ENCODE data around the gene SZT2. TPM values are rescaled to one million over a fixed set of nuclear protein-coding genes. Genes with fewer than 3 reads are reported as not detected.
"Not testable (repeated sequence)": the region's sequence is repeated elsewhere in the genome, so short reads cannot be mapped to it uniquely, and the experiment has no call there.

SZT2 gene
- total RNA-seq, 6 experiments from 2014 or later = 17.2 to 21.8 (median 21.3) TPM

DNA sequence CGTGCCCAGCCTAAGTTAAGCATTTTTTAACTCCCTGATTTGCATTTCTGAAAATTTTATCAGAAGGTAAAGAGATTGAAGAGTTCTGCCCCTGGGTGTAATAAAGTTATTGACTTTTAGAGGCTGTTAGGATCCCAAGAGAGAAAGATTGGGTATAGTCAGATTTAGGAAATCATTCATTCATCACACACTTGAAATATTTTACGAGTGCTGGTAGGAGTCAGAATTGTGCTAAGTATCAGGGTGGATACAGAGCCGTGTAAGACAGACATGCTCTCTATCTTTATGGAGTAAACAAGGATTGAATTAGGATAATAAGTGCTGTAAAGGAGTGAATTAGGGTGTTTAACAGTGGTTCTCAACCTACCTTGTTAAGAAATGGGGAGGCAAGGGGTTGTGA is 3.0 kb downstream of the SZT2 start:
- TF ChIP-seq, protein P1, sequence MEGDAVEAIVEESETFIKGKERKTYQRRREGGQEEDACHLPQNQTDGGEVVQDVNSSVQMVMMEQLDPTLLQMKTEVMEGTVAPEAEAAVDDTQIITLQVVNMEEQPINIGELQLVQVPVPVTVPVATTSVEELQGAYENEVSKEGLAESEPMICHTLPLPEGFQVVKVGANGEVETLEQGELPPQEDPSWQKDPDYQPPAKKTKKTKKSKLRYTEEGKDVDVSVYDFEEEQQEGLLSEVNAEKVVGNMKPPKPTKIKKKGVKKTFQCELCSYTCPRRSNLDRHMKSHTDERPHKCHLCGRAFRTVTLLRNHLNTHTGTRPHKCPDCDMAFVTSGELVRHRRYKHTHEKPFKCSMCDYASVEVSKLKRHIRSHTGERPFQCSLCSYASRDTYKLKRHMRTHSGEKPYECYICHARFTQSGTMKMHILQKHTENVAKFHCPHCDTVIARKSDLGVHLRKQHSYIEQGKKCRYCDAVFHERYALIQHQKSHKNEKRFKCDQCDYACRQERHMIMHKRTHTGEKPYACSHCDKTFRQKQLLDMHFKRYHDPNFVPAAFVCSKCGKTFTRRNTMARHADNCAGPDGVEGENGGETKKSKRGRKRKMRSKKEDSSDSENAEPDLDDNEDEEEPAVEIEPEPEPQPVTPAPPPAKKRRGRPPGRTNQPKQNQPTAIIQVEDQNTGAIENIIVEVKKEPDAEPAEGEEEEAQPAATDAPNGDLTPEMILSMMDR (IDR thresholded peaks at IDR 0.05) = no peak
- H3K4me3 Mint-ChIP-seq = no peak overlapping the region
- no peak overlapping the region for H3K27ac Mint-ChIP-seq
- no peaks in the 10 kb centered on the region for H3K9me3 Mint-ChIP-seq
- peaks cover 23% of the 10 kb centered on the region for H3K36me3 Mint-ChIP-seq (ENCODE audit: low read depth)
- no peak for DNase-seq
- H3K27me3 Mint-ChIP-seq (ENCODE audit: insufficient read depth) = peaks cover 4% of the 10 kb centered on the region
- H3K4me1 Mint-ChIP-seq (ENCODE audit: low read depth) = peaks cover 32% of the 10 kb centered on the region

DNA sequence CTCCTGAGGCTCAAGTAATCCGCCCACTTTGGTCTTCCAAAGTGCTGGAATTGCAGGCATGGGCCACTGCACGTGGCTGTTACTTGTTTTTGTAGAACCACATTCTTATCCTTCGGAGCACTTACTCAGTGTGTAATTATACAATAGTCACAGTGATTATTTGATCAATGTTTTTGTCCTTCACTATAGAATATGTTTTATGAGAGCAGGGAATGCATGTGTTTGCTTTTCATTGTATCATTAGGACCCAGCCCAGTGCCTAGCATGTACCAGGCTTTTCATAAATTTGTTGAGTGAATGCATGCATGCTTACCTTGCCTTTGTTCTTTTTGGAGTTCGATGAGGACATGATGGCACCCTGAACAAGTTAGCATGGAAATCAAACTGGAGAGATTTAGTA is 5.8 kb downstream of the SZT2 start:
- H3K27me3 Mint-ChIP-seq (ENCODE audit: insufficient read depth) = no peaks in the 10 kb centered on the region
- peaks cover 11% of the 10 kb centered on the region for H3K36me3 Mint-ChIP-seq (ENCODE audit: low read depth)
- TF ChIP-seq, protein P1 (IDR thresholded peaks at IDR 0.05) = no peak
- no peaks in the 10 kb centered on the region for H3K9me3 Mint-ChIP-seq
- no peak for DNase-seq
- H3K4me1 Mint-ChIP-seq (ENCODE audit: low read depth) = peaks cover 15% of the 10 kb centered on the region; the same call in 1 of the 2 replicates
- H3K4me3 Mint-ChIP-seq = no peak overlapping the region
- no peak overlapping the region for H3K27ac Mint-ChIP-seq

DNA sequence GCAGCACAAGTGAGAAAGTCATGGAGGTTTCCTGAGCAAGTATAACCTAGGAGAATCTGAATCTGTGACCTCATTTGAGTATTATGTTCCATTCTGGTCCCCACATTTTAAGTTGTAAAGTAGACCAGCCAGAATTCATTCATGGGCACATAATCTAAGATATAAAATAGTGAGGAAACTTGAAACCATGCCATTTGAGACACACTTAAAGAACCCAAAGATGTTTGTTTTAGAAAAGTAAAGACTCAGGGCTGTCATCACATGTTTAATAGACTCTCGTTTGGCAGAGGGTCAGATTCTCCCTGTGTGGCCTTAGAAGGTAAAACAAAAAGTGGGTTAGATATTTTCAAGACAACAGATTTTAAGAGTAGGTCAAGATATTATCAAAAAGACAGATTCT is 6.4 kb downstream of the SZT2 start:
- Mint-ChIP-seq H3K36me3 (ENCODE audit: low read depth) (peaks cover 11% of the 10 kb centered on the region), H3K4me3 (no peak overlapping the region), H3K9me3 (no peaks in the 10 kb centered on the region), H3K27ac (no peak overlapping the region), H3K4me1 (ENCODE audit: low read depth) (peaks cover 11% of the 10 kb centered on the region; the same call in 1 of the 2 replicates), H3K27me3 (ENCODE audit: insufficient read depth) (no peaks in the 10 kb centered on the region)
- no peak for DNase-seq
- TF ChIP-seq, protein P1 (IDR thresholded peaks at IDR 0.05) = no peak

DNA sequence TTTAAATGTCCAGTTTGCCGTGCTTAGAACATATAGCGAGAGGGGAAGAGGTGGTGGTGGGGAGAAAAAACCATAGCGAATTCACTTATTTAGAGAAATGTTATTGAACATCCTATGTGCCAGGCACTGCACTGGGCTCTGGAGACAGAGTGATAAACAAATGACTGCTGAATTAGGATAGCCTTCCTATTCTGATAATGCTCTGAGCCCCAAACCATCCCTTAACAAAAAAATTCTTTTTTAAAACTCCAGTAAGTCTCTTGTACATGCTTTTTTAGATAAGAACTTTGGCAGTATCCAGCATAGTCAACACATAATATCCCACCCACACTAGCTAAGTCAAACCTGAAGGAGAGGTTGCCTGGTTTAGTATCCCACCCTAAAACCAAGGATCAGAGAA is 8.5 kb downstream of the SZT2 start:
- DNase-seq = no peak
- Mint-ChIP-seq H3K27ac (no peak overlapping the region), H3K9me3 (no peaks in the 10 kb centered on the region), H3K4me1 (ENCODE audit: low read depth) (peaks cover 3% of the 10 kb centered on the region; the same call in 1 of the 2 replicates), H3K4me3 (no peak overlapping the region), H3K27me3 (ENCODE audit: insufficient read depth) (no peaks in the 10 kb centered on the region), H3K36me3 (ENCODE audit: low read depth) (peaks cover 13% of the 10 kb centered on the region)
- TF ChIP-seq, protein P1 (IDR thresholded peaks at IDR 0.05) = no peak

DNA sequence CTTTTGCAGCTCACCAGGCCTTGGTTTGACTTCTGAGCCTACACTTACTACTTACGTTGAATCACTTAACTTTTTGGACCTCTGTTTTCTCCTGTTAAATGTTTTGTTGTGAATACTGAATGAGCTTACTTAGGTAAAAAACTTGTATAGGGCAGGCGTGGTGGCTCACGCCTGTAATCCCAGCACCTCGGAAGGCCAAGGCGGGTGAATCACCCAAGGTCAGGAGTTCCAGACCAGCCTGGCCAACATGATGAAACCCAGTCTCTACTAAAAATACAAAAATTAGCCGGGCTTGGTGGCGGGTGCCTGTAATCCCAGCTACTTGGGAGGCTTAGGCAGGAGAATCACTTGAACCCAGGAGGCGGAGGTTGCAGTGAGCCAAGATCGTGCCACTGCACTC is 10.7 kb downstream of the SZT2 start:
- H3K27ac Mint-ChIP-seq; H3K9me3 Mint-ChIP-seq; H3K4me1 Mint-ChIP-seq (ENCODE audit: low read depth); DNase-seq; H3K4me3 Mint-ChIP-seq; H3K27me3 Mint-ChIP-seq (ENCODE audit: insufficient read depth): not testable (repeated sequence)
- H3K36me3 Mint-ChIP-seq (ENCODE audit: low read depth) = peaks cover 28% of the 10 kb centered on the region

DNA sequence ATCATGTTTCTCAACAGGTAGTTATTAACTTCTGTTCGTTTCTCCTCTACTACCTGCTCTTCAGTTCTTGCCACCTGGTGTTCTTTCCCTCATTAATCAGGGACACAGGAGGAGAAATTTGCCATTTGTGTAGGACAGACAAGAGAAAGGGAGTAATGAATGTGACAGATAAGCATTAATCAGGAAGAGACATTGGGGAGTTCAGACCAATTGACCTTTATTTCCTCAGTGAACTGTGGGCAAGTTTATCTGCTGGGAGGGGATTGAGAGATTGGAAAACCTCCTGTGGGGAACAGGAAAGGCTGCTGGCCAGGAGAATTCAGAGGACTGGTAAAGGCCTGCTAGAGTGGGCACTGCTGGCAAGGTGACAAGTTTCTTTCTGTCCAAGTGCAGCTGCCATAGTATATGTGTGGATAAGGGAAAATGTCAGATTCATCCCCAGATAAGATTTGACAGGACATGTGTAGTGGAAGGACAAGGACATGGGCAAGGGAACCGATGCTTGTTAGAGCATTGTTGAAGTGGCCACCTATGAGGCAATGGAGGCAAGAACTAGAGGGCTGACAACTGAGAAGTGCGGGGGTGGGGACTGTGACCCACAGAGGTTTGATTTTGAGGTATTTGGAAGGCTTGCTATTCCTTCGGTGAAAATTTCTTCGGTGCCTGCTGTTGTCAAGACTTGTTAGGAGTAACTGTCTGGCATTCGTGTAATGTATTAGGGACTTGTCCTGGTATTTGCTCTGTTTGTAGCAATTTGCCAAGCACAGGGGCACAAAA is 12.6 kb downstream of the SZT2 start:
- Mint-ChIP-seq H3K4me3 (no peak overlapping the region), H3K9me3 (no peaks in the 10 kb centered on the region), H3K27me3 (ENCODE audit: insufficient read depth) (no peaks in the 10 kb centered on the region), H3K4me1 (ENCODE audit: low read depth) (no peaks in the 10 kb centered on the region), H3K27ac (peak overlapping the region; percentile 10; the same call in 1 of the 2 replicates), H3K36me3 (ENCODE audit: low read depth) (peaks cover 33% of the 10 kb centered on the region)
- DNase-seq = no peak
- TF ChIP-seq, protein P1 (IDR thresholded peaks at IDR 0.05) = no peak
